Astrocyte (in vitro differentiated cells and primary cell): ENCODE results near the gene PSEN2.

Experiments
- CTCF ChIP-seq: IDR thresholded peaks from 2 replicates; pipeline ENCODE4 v1.5.1; 2011; ENCODE audit warnings: low read depth, mild to moderate bottlenecking, inconsistent platforms, low read length, moderate library complexity; ENCODE audit not compliant: insufficient read depth
- EZH2 ChIP-seq: IDR thresholded peaks from 2 replicates; pipeline ENCODE4 v1.6.1; 2012; ENCODE audit warnings: mild to moderate bottlenecking, low read length, inconsistent platforms; ENCODE audit not compliant: insufficient read depth

GRCh38 chr1:226937940-226938725 is 67.7 kb downstream of the PSEN2 start:
- TF ChIP-seq CTCF = no peak
- no peak for TF ChIP-seq EZH2
